HG03135 (cell line): ENCODE measurements around the gene DAB2IP.
"Not testable (repeated sequence)": the region's sequence is repeated elsewhere in the genome, so short reads cannot be mapped to it uniquely, and the experiment has no call there.

Experiments used
- ATAC-seq: cut with Tn5 transposase; IDR thresholded peaks from one replicate; pipeline ENCODE4 v1.9.1; 2021; ENCODE audit warnings: mild to moderate bottlenecking, moderate library complexity; ENCODE audit not compliant: unreplicated experiment

Gene DAB2IP

GRCh38 chr9:121741228-121741918, 89.9 kb downstream of the DAB2IP start:
- no peak for ATAC-seq

GRCh38 chr9:121741919-121742283, 90.5 kb downstream of the DAB2IP start:
- ATAC-seq: not testable (repeated sequence)

- ATAC-seq: no peak
Measured at GRCh38 chr9:121742923-121743322, 91.5 kb downstream of the DAB2IP start.

- no peak for ATAC-seq
Measured at GRCh38 chr9:121743441-121744001, 92.1 kb downstream of the DAB2IP start.

- ATAC-seq: no peak
Measured at GRCh38 chr9:121744002-121744686, 92.7 kb downstream of the DAB2IP start.

GRCh38 chr9:121744687-121745395, 93.4 kb downstream of the DAB2IP start:
- ATAC-seq: no peak

- ATAC-seq: no peak
Measured at GRCh38 chr9:121745396-121745695, 93.9 kb downstream of the DAB2IP start.

- no peak for ATAC-seq
Measured at GRCh38 chr9:121746411-121746810, 95.0 kb downstream of the DAB2IP start.

- ATAC-seq: no peak
Measured at GRCh38 chr9:121746866-121747265, 95.4 kb downstream of the DAB2IP start.

GRCh38 chr9:121748074-121748473, 96.6 kb downstream of the DAB2IP start:
- no peak for ATAC-seq

- ATAC-seq: no peak
Measured at GRCh38 chr9:121748727-121749423, 97.4 kb downstream of the DAB2IP start.

- ATAC-seq: no peak
Measured at GRCh38 chr9:121749614-121750013, 98.2 kb downstream of the DAB2IP start.

- ATAC-seq: no peak
Measured at GRCh38 chr9:121750259-121750714, 98.9 kb downstream of the DAB2IP start.

GRCh38 chr9:121750715-121751623, 99.5 kb downstream of the DAB2IP start:
- ATAC-seq: no peak

GRCh38 chr9:121751686-121752445, 100.4 kb downstream of the DAB2IP start:
- ATAC-seq: no peak

GRCh38 chr9:121752929-121753328, 101.5 kb downstream of the DAB2IP start:
- no peak for ATAC-seq

GRCh38 chr9:121753802-121754654, 102.6 kb downstream of the DAB2IP start:
- ATAC-seq: no peak

GRCh38 chr9:121754655-121755436, 103.4 kb downstream of the DAB2IP start:
- ATAC-seq: no peak
